Germinal center (tissue), 1 donor: ENCODE data around the gene COL11A2.

ENCODE experiments used
- DNase-seq: peaks from one replicate; pipeline ENCODE4 v3.0.0; 2012; ENCODE audit warnings: mixed read lengths, low spot score

The COL11A2 gene

GRCh38 chr6:33171880-33172687 lies 20.2 kb downstream of the COL11A2 start:
- DNase-seq = no peak

- DNase-seq = no peak
Observed at GRCh38 chr6:33171016-33171879, 21.0 kb downstream of the COL11A2 start.

GRCh38 chr6:33170176-33171015 lies 21.9 kb downstream of the COL11A2 start:
- no peak for DNase-seq

- DNase-seq = no peak
Observed at GRCh38 chr6:33169291-33170175, 22.7 kb downstream of the COL11A2 start.

- no peak for DNase-seq
Observed at GRCh38 chr6:33168639-33169038, 23.6 kb downstream of the COL11A2 start.

- DNase-seq = no peak
Observed at GRCh38 chr6:33168284-33168601, 24.0 kb downstream of the COL11A2 start.

GRCh38 chr6:33167374-33168283 lies 24.6 kb downstream of the COL11A2 start:
- no peak for DNase-seq

- DNase-seq = no peak
Observed at GRCh38 chr6:33166811-33167210, 25.5 kb downstream of the COL11A2 start.

GRCh38 chr6:33166363-33166762 lies 25.9 kb downstream of the COL11A2 start:
- no peak for DNase-seq

GRCh38 chr6:33165581-33166258 lies 26.5 kb downstream of the COL11A2 start:
- no peak for DNase-seq

- no peak for DNase-seq
Observed at GRCh38 chr6:33164665-33165373, 27.4 kb downstream of the COL11A2 start.

- no peak for DNase-seq
Observed at GRCh38 chr6:33164176-33164575, 28.1 kb downstream of the COL11A2 start.

GRCh38 chr6:33163540-33163939 lies 28.7 kb downstream of the COL11A2 start:
- no peak for DNase-seq

- DNase-seq = peak; percentile 90
Observed at GRCh38 chr6:33161354-33162331, 30.6 kb downstream of the COL11A2 start.

- DNase-seq = no peak
Observed at GRCh38 chr6:33160728-33161344, 31.4 kb downstream of the COL11A2 start.

GRCh38 chr6:33160096-33160495 lies 32.2 kb downstream of the COL11A2 start:
- DNase-seq = no peak

- no peak for DNase-seq
Observed at GRCh38 chr6:33156964-33157363, 35.3 kb downstream of the COL11A2 start.
